T-helper 17 cell (primary cell): Measurements from ENCODE around the gene PICK1. TPM values are rescaled to one million over a fixed set of nuclear protein-coding genes. Genes with fewer than 3 reads are reported as not detected.

Experiments
- ATAC-seq: fragments of 150-1000 bp; cut with Tn5 transposase; 2 replicates; pipeline ENCODE4 v1.10.0; 2021; ENCODE audit warnings: mild to moderate bottlenecking, moderate library complexity
- DNase-seq, 3 donors: peaks; one replicate each; pipeline versions ENCODE4 v3.0.0 to v3.0.0-alpha.2; 2020 to 2021
- H3K9me3 ChIP-seq: one replicate; pipeline ENCODE4 v1.7.0; 2013; ENCODE audit warnings: low read length, mild to moderate bottlenecking; ENCODE audit not compliant: control insufficient read depth, poor library complexity, severe bottlenecking
- H3K27ac Mint-ChIP-seq: one replicate; pipeline ENCODE4 v1.8.0; 2022; ENCODE audit warnings: mild to moderate bottlenecking, moderate library complexity, mixed read lengths
- H3K27me3 Mint-ChIP-seq: one replicate; pipeline ENCODE4 v1.8.0; 2022; ENCODE audit warnings: mixed read lengths
- H3K36me3 Mint-ChIP-seq: one replicate; pipeline ENCODE4 v1.8.0; 2022; ENCODE audit warnings: low read depth, mixed read lengths
- H3K4me1 Mint-ChIP-seq: one replicate; pipeline ENCODE4 v1.8.0; 2022; ENCODE audit warnings: mild to moderate bottlenecking, mixed read lengths
- H3K4me3 Mint-ChIP-seq: one replicate; pipeline ENCODE4 v1.8.0; 2022; ENCODE audit warnings: mild to moderate bottlenecking, moderate library complexity, mixed read lengths
- total RNA-seq, 4 donors: library from RNA in 2 of 4; stranded (reverse) in 2 of 4; gene quantifications; one replicate each; pipeline ENCODE4 v1.2.3 and lab custom pipeline; 2022 to 2026

The PICK1 gene
- total RNA-seq, 2 donors from 2014 or later = 24.5 to 25.4 TPM

GRCh38 chr22:38088629-38089473 is 31.6 kb downstream of the PICK1 start:
- DNase-seq = no peak
- no peaks in the 10 kb centered on the region for H3K9me3 ChIP-seq
- H3K27ac Mint-ChIP-seq = no peak overlapping the region
- peaks cover 2% of the 10 kb centered on the region for H3K36me3 Mint-ChIP-seq
- peaks cover 5% of the 10 kb centered on the region for H3K27me3 Mint-ChIP-seq
- peaks cover 6% of the 10 kb centered on the region for H3K4me1 Mint-ChIP-seq
- H3K4me3 Mint-ChIP-seq = no peak overlapping the region
- ATAC-seq = no peak

GRCh38 chr22:38089474-38089851 is 32.3 kb downstream of the PICK1 start:
- Mint-ChIP-seq H3K4me3 (peak overlapping the region; percentile 12), H3K4me1 (peaks cover 6% of the 10 kb centered on the region), H3K27ac (peak overlapping the region; percentile 21), H3K27me3 (peaks cover 5% of the 10 kb centered on the region), H3K36me3 (peaks cover 2% of the 10 kb centered on the region)
- no peaks in the 10 kb centered on the region for H3K9me3 ChIP-seq
- ATAC-seq = no peak
- DNase-seq = no peak

GRCh38 chr22:38097058-38097457 is 39.9 kb downstream of the PICK1 start:
- H3K9me3 ChIP-seq = no peaks in the 10 kb centered on the region
- ATAC-seq (no peak), DNase-seq (no peak)
- Mint-ChIP-seq H3K27ac (no peak overlapping the region), H3K36me3 (peaks cover 6% of the 10 kb centered on the region), H3K4me1 (peaks cover 6% of the 10 kb centered on the region), H3K27me3 (no peaks in the 10 kb centered on the region), H3K4me3 (no peak overlapping the region)

- Mint-ChIP-seq H3K27ac (no peak overlapping the region), H3K4me1 (peaks cover 8% of the 10 kb centered on the region), H3K27me3 (no peaks in the 10 kb centered on the region), H3K4me3 (no peak overlapping the region), H3K36me3 (peaks cover 6% of the 10 kb centered on the region)
- DNase-seq = no peak
- ATAC-seq = no peak
- no peaks in the 10 kb centered on the region for H3K9me3 ChIP-seq
Measured at GRCh38 chr22:38097557-38098409, 40.6 kb downstream of the PICK1 start.

- no peaks in the 10 kb centered on the region for H3K9me3 ChIP-seq
- no peak for ATAC-seq
- Mint-ChIP-seq H3K4me3 (no peak overlapping the region), H3K27me3 (no peaks in the 10 kb centered on the region), H3K36me3 (peaks cover 6% of the 10 kb centered on the region), H3K27ac (no peak overlapping the region), H3K4me1 (peaks cover 8% of the 10 kb centered on the region)
- no peak for DNase-seq
Measured at GRCh38 chr22:38098410-38099249, 41.4 kb downstream of the PICK1 start.

- no peak overlapping the region for H3K27ac Mint-ChIP-seq
Measured at GRCh38 chr22:38103641-38104040, 46.4 kb downstream of the PICK1 start.

GRCh38 chr22:38104084-38104483 is 46.9 kb downstream of the PICK1 start:
- no peaks in the 10 kb centered on the region for H3K36me3 Mint-ChIP-seq
- DNase-seq = no peak

More at GRCh38 chr22:38103641-38104040, 46.4 kb downstream of the PICK1 start:
- Mint-ChIP-seq H3K4me3 (no peak overlapping the region), H3K4me1 (peaks cover 19% of the 10 kb centered on the region), H3K36me3 (no peaks in the 10 kb centered on the region), H3K27me3 (no peaks in the 10 kb centered on the region)
- no peak for ATAC-seq
- H3K9me3 ChIP-seq = no peaks in the 10 kb centered on the region
- DNase-seq = no peak

GRCh38 chr22:38106814-38107578 is 49.8 kb downstream of the PICK1 start:
- no peak for DNase-seq
- H3K4me1 Mint-ChIP-seq = peaks cover 15% of the 10 kb centered on the region

More at GRCh38 chr22:38104084-38104483, 46.9 kb downstream of the PICK1 start:
- Mint-ChIP-seq H3K27me3 (no peaks in the 10 kb centered on the region), H3K4me3 (no peak overlapping the region), H3K27ac (no peak overlapping the region), H3K4me1 (peaks cover 20% of the 10 kb centered on the region)
- no peaks in the 10 kb centered on the region for H3K9me3 ChIP-seq
- no peak for ATAC-seq

GRCh38 chr22:38107692-38108515 is 50.7 kb downstream of the PICK1 start:
- H3K9me3 ChIP-seq = no peaks in the 10 kb centered on the region
- Mint-ChIP-seq H3K27ac (peak overlapping the region; percentile 43), H3K4me3 (peak overlapping the region; percentile 73), H3K4me1 (peaks cover 14% of the 10 kb centered on the region), H3K36me3 (peaks cover 2% of the 10 kb centered on the region), H3K27me3 (no peaks in the 10 kb centered on the region)
- DNase-seq = no peak
- ATAC-seq = no peak

More at GRCh38 chr22:38106814-38107578, 49.8 kb downstream of the PICK1 start:
- H3K27me3 Mint-ChIP-seq = no peaks in the 10 kb centered on the region
- no peak for ATAC-seq
- H3K36me3 Mint-ChIP-seq = no peaks in the 10 kb centered on the region
- H3K4me3 Mint-ChIP-seq = no peak overlapping the region
- no peaks in the 10 kb centered on the region for H3K9me3 ChIP-seq
- H3K27ac Mint-ChIP-seq = no peak overlapping the region

GRCh38 chr22:38108561-38109319 is 51.5 kb downstream of the PICK1 start:
- DNase-seq = no peak
- no peaks in the 10 kb centered on the region for H3K27me3 Mint-ChIP-seq

GRCh38 chr22:38109371-38110001 is 52.3 kb downstream of the PICK1 start:
- Mint-ChIP-seq H3K4me1 (peaks cover 13% of the 10 kb centered on the region), H3K4me3 (peak overlapping the region; percentile 66), H3K36me3 (peaks cover 4% of the 10 kb centered on the region), H3K27ac (peak overlapping the region; percentile 54), H3K27me3 (no peaks in the 10 kb centered on the region)
- DNase-seq (no peak), ATAC-seq (no peak)
- no peaks in the 10 kb centered on the region for H3K9me3 ChIP-seq

More at GRCh38 chr22:38108561-38109319, 51.5 kb downstream of the PICK1 start:
- Mint-ChIP-seq H3K4me1 (peaks cover 14% of the 10 kb centered on the region), H3K36me3 (peaks cover 2% of the 10 kb centered on the region), H3K27ac (no peak overlapping the region), H3K4me3 (peak overlapping the region; percentile 73)
- H3K9me3 ChIP-seq = no peaks in the 10 kb centered on the region
- ATAC-seq = peak; percentile 20
